Measurements from ENCODE around the gene RAB31.

DNA sequence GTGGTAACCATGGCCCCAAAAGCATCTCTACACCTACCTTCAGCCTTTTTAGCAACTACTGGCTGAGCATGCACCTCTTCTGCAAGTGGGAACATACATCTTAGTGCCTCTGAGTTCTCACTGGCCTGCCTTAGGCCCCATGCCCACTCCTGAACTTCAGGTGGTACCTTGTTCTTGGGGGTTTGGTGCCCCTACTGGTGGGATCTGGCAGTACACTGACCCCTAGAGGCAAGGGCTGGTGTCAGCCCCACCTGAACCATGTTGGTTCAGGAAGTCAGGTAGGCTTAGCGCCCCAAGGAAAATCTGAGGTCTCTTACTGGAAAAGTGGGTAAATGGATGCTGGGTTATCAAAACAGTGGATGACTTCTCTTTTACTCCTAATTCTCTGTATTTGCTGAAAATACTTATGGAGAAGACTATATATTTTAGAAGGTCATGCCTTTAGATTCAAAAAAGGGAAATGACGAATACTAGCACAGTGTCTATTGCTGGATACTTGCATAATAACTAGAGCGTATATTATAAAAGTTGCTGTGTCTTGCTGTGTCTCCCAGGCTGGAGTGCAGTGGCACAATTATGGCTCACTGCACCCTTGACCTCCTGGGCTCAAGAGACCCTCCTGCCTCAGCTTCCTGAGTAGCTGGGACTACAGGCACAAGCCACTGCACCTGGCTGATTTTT, 84.6 kb downstream of the RAB31 start:
- TF ChIP-seq CTCF (IDR thresholded peaks at IDR 0.05 in 4 of 5, conservative IDR thresholded peaks at IDR 0.05 in 1 of 5) (peak in 2 of 5 experiments; percentile 38 to 45), POLR2A (IDR thresholded peaks at IDR 0.05) (no peak)

Data from gastrocnemius medialis (tissue), 4 donors.